ENCODE measurements around the gene CDKN1B. TPM values are rescaled to one million over a fixed set of nuclear protein-coding genes. Genes with fewer than 3 reads are reported as not detected.

Gene CDKN1B
- total RNA-seq, 1 experiment from 2014 or later, result 33.1 TPM

- TF ChIP-seq ZBTB33 (IDR thresholded peaks at IDR 0.05; ENCODE audit: extremely low read depth, insufficient replicate concordance, low read length) (no peak), JUND (IDR thresholded peaks at IDR 0.05) (no peak), YY1 (IDR thresholded peaks at IDR 0.05; ENCODE audit: extremely low read depth, insufficient replicate concordance, low read depth, low read length) (no peak), EZH2phosphoT487 (IDR thresholded peaks at IDR 0.05; ENCODE audit: borderline replicate concordance) (no peak), ATF3 (IDR thresholded peaks at IDR 0.05) (no peak), EGR1 (IDR thresholded peaks at IDR 0.05; ENCODE audit: low read depth) (no peak), ELF1 (IDR thresholded peaks at IDR 0.05; ENCODE audit: borderline replicate concordance, low read depth) (no peak), POLR2AphosphoS5 (IDR thresholded peaks at IDR 0.05; ENCODE audit: low read depth, low read length) (no peak), EZH2 (IDR thresholded peaks at IDR 0.05) (no peak), SIN3A (IDR thresholded peaks at IDR 0.05; ENCODE audit: low read depth) (no peak), CBX3 (IDR thresholded peaks at IDR 0.05; ENCODE audit: low read depth) (no peak), CEBPB (IDR thresholded peaks at IDR 0.05; ENCODE audit: low read depth) (no peak), ZNF274 (IDR thresholded peaks at IDR 0.05; ENCODE audit: low read depth, low read length) (no peak), MAX (IDR thresholded peaks at IDR 0.05) (no peak), CTCF (IDR thresholded peaks at IDR 0.05 in 2 of 3, conservative IDR thresholded peaks at IDR 0.05 in 1 of 3; ENCODE audit: borderline replicate concordance in 1 of 3, insufficient read depth in 1 of 3, low read depth in 2 of 3, low read length in 2 of 3) (no peak), ZFX (IDR thresholded peaks at IDR 0.05) (no peak), POLR2A (IDR thresholded peaks at IDR 0.05; ENCODE audit: borderline replicate concordance, extremely low read depth, insufficient read depth, insufficient read length) (no peak), FOSL1 (IDR thresholded peaks at IDR 0.05; ENCODE audit: low read depth) (no peak), SP1 (IDR thresholded peaks at IDR 0.05; ENCODE audit: low read depth) (no peak), SRF (IDR thresholded peaks at IDR 0.05; ENCODE audit: low read depth) (no peak)
- H4K20me1 ChIP-seq (ENCODE audit: insufficient read depth), result no peaks in the 10 kb centered on the region
- peaks cover 2 to 18% of the 10 kb centered on the region in 2 experiments; a peak in 3 of 4 replicates for H3K4me1 ChIP-seq (ENCODE audit: control insufficient read depth in 1 of 2, insufficient read depth in 2 of 2, low read length in 2 of 2)
- H3K9ac ChIP-seq (ENCODE audit: low read length), result no peak overlapping the region
- no peak overlapping the region for H3K27ac ChIP-seq (ENCODE audit: low read depth, low read length)
- H3K4me2 ChIP-seq (ENCODE audit: low read length), result no peak overlapping the region
- H3K9me3 ChIP-seq (ENCODE audit: control insufficient read depth in 1 of 2, insufficient read depth in 1 of 2, low read depth in 1 of 2, low read length in 2 of 2), result no peaks in the 10 kb centered on the region
- no peaks in the 10 kb centered on the region for H3K79me2 ChIP-seq (ENCODE audit: insufficient read depth, low read length)
- ATAC-seq, result no peak
- no TSS peak for BruUV-seq (replicated peaks)
- H2AFZ ChIP-seq (ENCODE audit: low read depth, low read length, poor library complexity, severe bottlenecking), result no peak overlapping the region
- CTCF ChIA-PET, result no interaction called here
- POLR2A ChIA-PET, result no interaction called here
- H3K4me3 ChIP-seq (replicated peaks in 1 of 2; ENCODE audit: low read depth in 1 of 2, low read length in 2 of 2), result no peak overlapping the region
- intact Hi-C loops (cut with micrococcal nuclease), result no loop called here
- no peaks in the 10 kb centered on the region for H3K27me3 ChIP-seq (ENCODE audit: insufficient read depth, low read length)
- RAD21 ChIA-PET (ENCODE audit: low non-redundant PET in 1 of 2, low total read pairs in 2 of 2, uncharacterized antibody in 2 of 2, unreplicated experiment in 2 of 2), result no interaction called here
- no peaks in the 10 kb centered on the region for H3K36me3 ChIP-seq (ENCODE audit: control insufficient read depth in 1 of 2, insufficient read depth in 2 of 2, low read length in 2 of 2)
- H3K9me2 ChIP-seq (ENCODE audit: insufficient read depth), result no peaks in the 10 kb centered on the region
- no peak for DNase-seq (ENCODE audit: low read depth, low spot score)
Observed at GRCh38 chr12:12676605-12677004, 40.6 kb upstream of the CDKN1B start.
